HG03432 (cell line): ENCODE measurements around the gene CUX1.
"Not testable (repeated sequence)": the region's sequence is repeated elsewhere in the genome, so short reads cannot be mapped to it uniquely, and the experiment has no call there.

Experiments used
- ATAC-seq: cut with Tn5 transposase; IDR thresholded peaks from one replicate; pipeline ENCODE4 v1.9.1; 2021; ENCODE audit warnings: mild to moderate bottlenecking, moderate library complexity; ENCODE audit not compliant: unreplicated experiment

CUX1 gene

GRCh38 chr7:102223184-102223583 lies 405.8 kb downstream of the CUX1 start:
- no peak for ATAC-seq

DNA sequence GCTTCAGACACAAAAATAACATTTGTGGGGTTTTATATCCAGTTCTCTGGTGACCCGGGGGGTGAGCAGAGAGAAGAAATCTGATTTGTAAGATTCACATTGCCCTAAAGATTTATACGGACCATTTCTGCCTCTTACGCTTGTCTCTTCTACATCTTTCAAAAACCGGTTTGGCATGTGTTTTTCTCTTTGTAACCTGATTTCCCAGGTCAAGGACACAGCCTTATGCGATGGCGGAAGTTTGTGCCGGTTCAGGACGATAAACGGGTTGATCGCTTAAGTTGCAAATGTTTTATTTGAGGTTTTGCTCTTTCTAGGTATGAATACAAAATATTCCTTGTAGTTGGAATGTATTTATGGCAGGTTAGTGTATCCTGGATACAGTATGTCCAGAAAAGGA lies 407.6 kb downstream of the CUX1 start:
- ATAC-seq = no peak

GRCh38 chr7:102227371-102227770 lies 409.9 kb downstream of the CUX1 start:
- no peak for ATAC-seq

DNA sequence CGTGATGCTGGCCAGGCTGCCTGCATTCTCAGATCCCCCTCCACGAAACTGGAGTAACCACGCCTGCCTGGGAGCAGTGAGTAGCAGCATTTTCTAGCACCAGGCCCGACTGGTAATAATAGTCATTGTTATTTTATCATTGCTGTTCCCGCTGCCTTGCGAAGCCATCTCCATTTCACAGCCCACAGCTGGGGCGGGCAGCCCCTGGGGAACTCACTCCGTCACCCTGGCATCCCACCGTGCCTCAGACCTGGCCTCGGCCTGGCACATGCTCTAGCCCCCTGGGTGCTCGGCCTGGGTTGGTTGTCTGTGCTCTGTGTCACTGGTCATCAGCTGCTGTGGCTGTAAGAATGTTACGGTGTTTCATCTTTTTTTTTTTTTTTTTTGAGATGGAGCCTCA lies 411.5 kb downstream of the CUX1 start:
- ATAC-seq = no peak

DNA sequence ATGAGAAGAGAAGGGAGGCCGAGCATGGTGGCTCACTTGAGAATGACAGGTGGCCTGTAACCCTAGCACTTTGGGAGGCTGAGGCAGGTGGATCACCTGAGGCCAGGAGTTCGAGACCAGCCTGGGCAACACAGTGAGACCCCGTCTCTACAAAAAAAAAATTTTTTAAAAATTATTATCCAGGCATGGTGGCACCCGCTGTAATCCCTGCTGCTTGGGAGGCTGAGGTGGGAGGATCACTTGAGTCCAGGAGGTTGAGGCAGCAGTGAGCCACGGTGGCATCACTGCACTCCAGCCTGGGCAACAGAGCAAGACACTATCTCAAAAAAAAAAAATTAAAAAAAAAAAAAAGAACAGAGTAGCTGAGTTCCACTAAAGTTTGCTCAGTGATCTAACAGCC lies 412.7 kb downstream of the CUX1 start:
- ATAC-seq = not testable (repeated sequence)

DNA sequence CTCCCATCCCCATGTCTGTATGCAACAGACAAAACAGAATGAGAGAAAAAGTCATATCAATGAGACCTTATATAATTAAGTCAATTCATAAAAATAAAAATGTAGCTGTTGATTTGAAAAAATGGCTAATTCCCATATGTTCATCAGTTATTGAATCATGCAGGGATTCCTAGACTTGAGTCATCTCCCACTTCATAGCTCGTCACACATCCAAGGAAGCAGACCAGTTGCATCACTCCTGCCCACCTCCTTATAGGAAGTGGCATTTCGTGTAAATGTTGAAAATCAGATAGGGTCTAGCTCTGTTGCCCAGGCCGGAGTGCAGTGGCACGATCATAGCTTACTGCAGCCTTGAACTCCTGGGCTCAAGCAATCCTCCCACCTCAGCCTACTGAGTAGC lies 413.2 kb downstream of the CUX1 start:
- no peak for ATAC-seq

DNA sequence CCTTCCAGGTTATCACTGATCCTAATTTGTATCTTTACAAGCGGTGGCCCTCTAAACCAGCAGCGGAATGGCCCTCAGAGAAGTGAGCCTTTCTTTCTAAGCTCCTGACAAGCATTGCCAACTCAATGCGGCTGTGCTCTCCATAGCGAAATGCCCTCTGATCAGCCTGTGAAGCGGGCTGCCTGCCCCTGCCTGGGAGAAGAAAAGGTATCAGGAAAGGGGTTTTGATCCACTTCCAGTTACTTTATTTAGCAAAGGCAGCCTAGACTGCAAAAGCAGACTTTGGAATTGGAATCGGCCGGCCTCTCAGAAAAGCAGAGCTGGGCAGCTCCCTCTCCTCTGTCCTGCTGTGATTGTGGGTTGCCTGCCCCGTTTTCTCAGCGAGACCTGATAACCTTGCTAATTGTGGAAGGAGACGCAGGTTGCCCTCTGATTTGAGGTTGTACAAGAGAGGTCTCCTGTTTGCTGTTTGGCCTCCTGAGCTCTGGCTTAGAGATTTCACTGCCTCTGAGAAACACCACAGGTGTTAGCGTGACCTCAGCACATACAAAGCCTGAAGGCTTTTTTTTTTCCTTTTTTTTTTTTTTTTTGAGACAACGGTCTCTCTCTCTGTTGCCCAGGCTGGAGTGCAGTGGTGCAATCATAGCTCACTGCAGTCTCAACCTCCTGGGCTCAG lies 415.3 kb downstream of the CUX1 start:
- no peak for ATAC-seq

DNA sequence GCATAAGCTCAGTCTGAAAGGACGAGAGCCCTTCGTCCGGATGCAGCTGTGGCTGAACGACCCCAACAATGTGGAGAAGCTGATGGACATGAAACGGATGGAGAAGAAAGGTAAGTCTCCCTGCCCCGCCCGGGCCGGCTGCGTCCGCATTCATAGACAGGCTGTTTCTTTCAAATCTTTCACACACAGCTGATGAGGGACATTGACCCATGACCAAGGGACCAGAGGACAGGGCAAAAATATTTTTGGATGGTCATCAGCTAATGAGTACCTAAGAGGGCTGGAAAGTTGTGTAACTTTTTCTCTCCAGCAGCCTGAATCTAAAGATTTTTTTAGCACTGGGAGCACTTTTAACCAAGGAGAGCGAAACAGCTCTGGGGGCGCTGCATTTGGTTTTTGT lies 416.7 kb downstream of the CUX1 start:
- no peak for ATAC-seq

DNA sequence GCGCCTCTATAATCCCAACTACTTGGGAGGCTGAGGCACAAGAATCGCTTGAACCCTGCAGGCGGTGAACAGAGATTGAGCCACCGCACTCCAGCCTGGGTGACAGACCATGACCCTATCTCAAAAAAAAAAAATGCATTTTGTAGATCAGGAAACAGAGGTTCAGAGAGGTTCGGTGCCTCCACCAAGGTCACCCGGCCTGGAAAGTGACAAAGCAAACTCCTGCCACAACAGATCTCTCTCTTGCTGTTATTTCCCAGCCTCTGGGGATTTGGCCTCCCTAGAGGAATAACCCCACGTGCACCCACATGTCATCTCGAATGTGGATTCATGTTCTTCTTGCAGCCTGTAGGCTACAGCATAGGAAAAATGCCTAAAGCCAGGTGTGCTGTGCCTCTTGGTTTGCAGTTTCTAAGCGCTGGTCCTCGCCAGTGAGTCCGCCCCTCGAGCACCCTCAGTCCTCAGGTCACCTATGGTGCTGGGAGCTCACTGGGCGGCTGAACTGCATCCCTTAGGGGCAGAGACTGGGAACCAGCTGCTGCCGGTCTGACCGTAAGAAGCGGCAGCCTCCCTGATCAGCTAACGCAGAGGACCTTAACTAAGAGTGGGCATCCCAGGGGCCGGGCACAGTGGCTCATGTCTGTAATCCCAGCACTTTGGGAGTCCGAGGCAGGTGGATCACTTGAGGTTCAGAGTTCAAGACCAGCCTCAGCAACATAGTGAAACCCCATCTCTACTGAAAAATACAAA lies 417.6 kb downstream of the CUX1 start:
- no peak for ATAC-seq

- ATAC-seq = no peak
Measured at GRCh38 chr7:102236102-102236501, 418.7 kb downstream of the CUX1 start.

DNA sequence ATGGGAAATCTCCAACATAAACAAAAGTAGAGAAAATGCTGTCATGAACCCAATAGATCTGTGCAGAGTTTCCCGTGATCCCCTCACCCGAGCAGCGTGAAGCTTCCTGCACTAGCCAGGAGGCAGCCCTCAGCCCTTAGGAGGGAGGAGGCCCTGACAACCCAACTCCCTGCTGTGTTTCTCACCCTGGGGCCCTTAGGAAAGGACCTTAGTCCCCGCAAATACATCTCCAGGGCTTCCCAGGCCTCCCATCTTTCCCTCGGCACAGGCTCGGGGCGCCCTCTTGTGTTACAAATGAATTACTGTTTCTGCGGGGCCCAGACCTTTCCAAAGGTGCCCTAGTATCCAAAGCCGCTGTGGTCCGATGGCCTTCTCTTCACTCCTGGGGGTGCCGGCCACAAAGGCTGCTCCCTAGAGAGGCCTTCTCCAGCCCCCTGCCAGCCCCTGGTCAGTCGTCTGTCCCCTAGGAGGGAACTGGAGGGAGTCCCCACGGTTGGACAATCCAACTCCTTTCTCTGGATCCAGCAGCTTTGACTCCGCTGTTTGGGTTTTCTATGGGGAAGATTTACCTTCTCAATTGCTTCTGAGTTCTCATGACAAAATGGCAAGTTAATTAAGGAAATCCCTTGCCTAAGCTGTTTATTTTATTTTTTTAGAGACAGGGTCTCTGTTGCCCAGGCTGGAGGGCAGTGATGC lies 419.3 kb downstream of the CUX1 start:
- no peak for ATAC-seq

DNA sequence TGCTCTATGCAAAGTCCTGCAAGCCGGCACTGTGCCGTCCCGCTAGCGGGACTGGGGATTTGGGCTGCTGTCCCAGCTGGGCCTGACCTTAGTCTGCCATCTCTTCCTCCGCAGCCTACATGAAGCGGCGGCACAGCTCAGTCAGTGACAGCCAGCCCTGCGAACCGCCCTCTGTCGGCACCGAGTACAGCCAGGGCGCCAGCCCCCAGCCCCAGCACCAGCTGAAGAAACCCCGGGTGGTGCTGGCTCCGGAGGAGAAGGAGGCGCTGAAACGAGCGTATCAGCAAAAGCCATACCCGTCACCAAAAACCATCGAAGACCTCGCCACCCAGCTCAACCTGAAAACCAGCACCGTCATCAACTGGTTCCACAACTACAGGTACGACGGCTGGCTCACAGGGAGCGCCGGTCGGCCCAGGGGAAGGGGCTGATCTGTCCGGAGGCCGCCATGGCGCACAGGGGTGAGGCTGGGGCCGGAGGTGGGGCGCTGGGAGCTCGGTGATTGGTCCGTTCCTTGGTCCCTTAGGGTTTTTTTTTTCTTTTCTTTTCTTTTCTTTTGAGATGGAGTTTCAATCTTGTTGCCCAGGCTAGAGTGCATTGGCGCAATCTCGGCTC lies 421.9 kb downstream of the CUX1 start:
- no peak for ATAC-seq

GRCh38 chr7:102241431-102241830 lies 424.0 kb downstream of the CUX1 start:
- no peak for ATAC-seq

DNA sequence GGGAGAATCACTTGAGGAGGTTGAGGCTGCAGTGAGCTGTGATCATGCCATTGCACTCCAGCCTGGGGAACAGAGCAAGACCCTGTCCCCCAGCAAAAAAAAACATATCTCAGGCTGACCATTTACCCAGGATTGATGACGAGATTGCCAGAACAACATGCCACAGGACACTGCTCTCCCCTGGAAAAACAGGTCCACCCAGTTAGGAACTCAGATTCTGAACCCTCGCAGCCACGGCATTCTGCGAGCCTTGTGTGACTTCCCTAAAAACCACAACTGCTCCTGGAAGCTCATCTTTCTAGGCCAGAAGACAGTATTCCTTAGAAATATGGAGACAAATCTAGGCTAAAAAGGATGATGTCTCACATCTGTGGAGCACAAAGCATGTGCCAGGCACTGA lies 427.2 kb downstream of the CUX1 start:
- no peak for ATAC-seq

DNA sequence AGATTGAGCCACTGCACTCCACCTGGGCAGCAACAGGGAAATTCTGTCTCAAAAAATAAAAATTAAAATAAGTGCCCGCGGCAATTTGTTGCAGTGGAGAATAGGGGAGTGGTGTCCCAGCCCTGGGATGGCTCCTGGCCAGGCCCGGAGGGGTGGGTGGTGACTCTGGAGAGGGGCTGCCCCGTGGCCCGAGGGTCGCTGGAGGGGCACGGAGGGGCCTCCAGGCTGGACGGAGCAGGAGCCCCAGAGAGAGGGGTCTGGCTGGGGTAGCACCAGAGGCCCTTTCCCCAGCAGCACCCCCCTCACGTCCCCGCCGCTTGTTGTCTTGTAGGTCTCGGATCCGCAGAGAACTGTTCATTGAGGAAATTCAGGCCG lies 430.6 kb downstream of the CUX1 start:
- no peak for ATAC-seq

GRCh38 chr7:102248456-102249395 lies 431.3 kb downstream of the CUX1 start:
- no peak for ATAC-seq

DNA sequence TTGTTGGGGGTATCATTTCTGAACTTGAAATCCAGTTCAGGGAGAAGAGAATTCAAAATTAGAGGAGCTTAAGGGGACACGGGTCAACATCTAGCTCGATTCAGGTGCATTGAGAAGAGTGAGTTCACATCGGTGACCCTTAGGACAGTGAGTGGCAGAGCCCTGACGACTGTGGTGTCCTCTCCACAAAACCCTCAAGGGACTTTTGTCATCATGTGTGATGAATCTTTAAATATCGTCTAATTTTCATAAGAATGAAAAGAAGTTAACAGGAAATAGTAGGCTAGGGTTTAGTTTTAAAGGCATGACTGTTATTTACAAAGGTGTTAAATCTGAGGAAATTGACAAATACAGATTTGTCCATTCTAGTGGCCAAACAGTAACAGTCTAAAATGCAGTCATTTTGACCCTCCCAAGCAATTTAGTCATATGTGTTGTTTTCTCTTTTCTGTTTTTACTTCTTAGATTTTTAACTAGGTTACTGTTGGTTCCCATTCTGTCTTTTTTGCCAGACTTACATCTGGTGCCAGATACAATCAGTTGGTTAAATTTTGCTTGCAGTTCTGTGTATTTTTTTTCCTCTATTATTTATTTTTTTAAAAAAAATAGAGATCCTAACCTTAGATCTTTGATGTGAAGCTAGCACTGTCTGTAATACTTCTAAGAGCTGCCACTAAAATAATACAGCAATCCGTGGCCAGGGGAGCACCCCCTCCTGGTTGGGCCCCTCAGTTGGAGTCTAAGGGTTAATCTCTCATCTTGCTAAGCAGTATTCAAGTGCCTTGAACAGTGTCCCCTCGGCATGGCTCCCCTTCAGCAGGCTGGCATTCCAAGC lies 434.3 kb downstream of the CUX1 start:
- ATAC-seq = no peak

DNA sequence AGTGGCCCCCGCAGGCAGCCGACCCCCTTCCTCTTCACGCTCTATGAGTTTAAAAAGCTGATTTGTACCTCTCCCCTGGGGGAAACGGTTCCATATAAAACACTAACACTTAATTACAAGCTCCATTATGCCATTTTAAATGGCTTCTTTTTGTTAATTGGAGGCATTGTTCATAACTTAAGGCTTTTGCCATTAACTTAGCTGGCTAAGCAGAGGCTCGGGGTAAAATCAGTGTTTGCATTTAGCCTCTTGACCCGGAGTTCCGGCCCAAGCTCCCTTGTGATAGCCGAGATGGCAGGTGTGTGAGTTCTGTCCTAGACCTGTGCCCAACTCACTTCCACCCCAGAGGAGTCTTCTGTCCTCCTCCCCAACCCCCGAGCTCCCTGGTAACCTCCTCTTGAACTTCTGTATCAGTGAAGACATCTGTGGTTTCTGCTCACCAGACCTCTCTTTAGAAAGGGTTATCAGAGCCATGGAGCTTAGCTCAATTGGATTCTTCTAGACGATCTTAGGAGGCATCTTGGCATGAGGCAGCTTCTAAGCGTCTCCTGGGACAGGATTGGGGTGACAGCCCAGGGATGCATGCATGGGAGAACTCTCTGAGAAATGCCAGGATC lies 435.0 kb downstream of the CUX1 start:
- no peak for ATAC-seq
